ENCODE results near the gene MYH7B. TPM values are rescaled to one million over a fixed set of nuclear protein-coding genes. Genes with fewer than 3 reads are reported as not detected.

MYH7B gene
- total and polyA plus RNA-seq, 2 donors (not counting 3 experiments of a cell fraction or from before 2014, with no cell fraction given), result 0.03 TPM; not detected in 1

GRCh38 chr20:34987288-34988190 lies 31.9 kb downstream of the MYH7B start:
- Histone ChIP-seq H3K4me2 (ENCODE audit: insufficient read depth, low read length) (no peak overlapping the region), H2AFZ (ENCODE audit: low read depth, low read length) (no peak overlapping the region), H3K36me3 (ENCODE audit: control insufficient read depth in 2 of 2, extremely low read depth in 1 of 2, insufficient read depth in 2 of 2, low read length in 2 of 2) (no peaks in the 10 kb centered on the region), H3K9ac (replicated peaks; ENCODE audit: extremely low read depth, insufficient read depth, low read length) (no peak overlapping the region), H3K79me2 (ENCODE audit: control insufficient read depth, insufficient read depth, low read length) (no peaks in the 10 kb centered on the region), H3K4me3 (replicated peaks in 1 of 3; ENCODE audit: insufficient read depth in 1 of 3, low read depth in 1 of 3, low read length in 3 of 3) (no peak overlapping the region), H3K27me3 (ENCODE audit: control insufficient read depth in 2 of 2, insufficient read depth in 2 of 2, low read length in 2 of 2) (peaks cover 5% of the 10 kb centered on the region in 2 experiments), H4K20me1 (replicated peaks; ENCODE audit: control insufficient read depth, extremely low read depth, insufficient read depth, low read length) (no peaks in the 10 kb centered on the region), H3K9me1 (replicated peaks; ENCODE audit: control insufficient read depth, extremely low read depth, insufficient read depth, low read length) (no peaks in the 10 kb centered on the region), H3K9me3 (replicated peaks; ENCODE audit: control insufficient read depth, insufficient read depth, low read length) (no peaks in the 10 kb centered on the region), H3K27ac (ENCODE audit: insufficient read depth, low read depth, low read length) (no peak overlapping the region), H3K4me1 (ENCODE audit: control insufficient read depth, extremely low read depth, insufficient read depth, low read length) (no peaks in the 10 kb centered on the region)
- CTCF ChIA-PET, result interaction anchor here (5.7 kb wide), 1 partner anchor 113 kb away, joined by 71 read pairs; the partner anchor contains the start of genes ACSS2 and GGT7
- intact Hi-C loops (cut with micrococcal nuclease) (no loop called here), dilution Hi-C loops (cut with MboI; ENCODE audit: extremely low pct_ligation_motif_present, low sequenced_read_pairs) (no loop called here)
- no TSS peak for BruUV-seq (replicated peaks)
- POLR2A ChIA-PET, result no interaction called here
- DNase-seq (ENCODE audit: low read depth, low spot score) (no peak), FAIRE-seq (no peak)
- TF ChIP-seq MYC (IDR thresholded peaks at IDR 0.05; ENCODE audit: low read depth, low read length) (no peak), POLR2AphosphoS5 (IDR thresholded peaks at IDR 0.05; ENCODE audit: insufficient read depth, low read depth, low read length) (no peak), JUN (IDR thresholded peaks at IDR 0.05; ENCODE audit: borderline replicate concordance, insufficient read depth, insufficient read length, low read depth) (no peak), GATA2 (IDR thresholded peaks at IDR 0.05; ENCODE audit: insufficient read depth, insufficient read length, low read depth, low read length) (no peak), FOS (IDR thresholded peaks at IDR 0.05; ENCODE audit: borderline replicate concordance, insufficient read depth, low read length) (no peak), CTCF (IDR thresholded peaks at IDR 0.05; ENCODE audit: extremely low read depth in 1 of 2, insufficient read depth in 1 of 2, low read depth in 1 of 2, low read length in 2 of 2) (no peak), EZH2 (IDR thresholded peaks at IDR 0.05; ENCODE audit: borderline replicate concordance, low read depth, low read length, severe bottlenecking) (no peak), MAX (IDR thresholded peaks at IDR 0.05; ENCODE audit: insufficient read depth, insufficient read length) (no peak), POLR2A (IDR thresholded peaks at IDR 0.05; ENCODE audit: low read depth, low read length) (no peak)
